ENCODE data around the gene NAV3. TPM values are rescaled to one million over a fixed set of nuclear protein-coding genes. Genes with fewer than 3 reads are reported as not detected.
A peak's percentile ranks its signal among the peaks of the same experiment; 100 is the strongest.

NAV3 gene
- polyA plus RNA-seq, 3 donors = 0.11 TPM; not detected in 2

DNA sequence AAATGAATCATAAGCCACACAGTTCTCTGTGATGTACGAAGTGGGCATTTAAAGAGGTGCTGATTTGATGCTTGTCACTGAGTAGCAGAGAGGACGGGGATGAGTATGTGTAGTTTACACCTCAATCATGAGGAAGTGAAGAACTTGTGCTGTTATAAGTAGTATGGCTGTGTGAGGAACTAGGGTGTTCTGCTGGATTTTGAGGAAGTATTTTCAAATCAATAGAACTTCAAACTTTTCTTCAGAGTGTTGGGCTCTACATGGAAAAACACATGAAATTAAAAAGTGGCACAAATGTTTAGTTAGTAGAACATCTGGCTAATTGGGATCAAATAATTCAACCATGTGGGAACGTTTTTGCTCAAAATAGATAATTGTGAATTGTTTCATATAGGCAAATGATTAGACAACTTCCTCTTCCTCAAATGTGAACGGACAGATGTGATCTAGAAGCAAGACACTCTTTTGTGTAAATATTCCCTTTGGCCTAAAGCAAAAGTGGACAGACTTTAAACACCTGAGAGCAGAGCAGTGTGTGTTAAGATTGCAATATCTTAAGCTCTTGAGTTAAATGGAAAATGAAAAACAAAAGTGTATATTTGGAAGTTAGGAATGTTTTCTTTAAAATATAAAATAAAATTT is 168.5 kb downstream of the NAV3 start:
- H3K4me3 Mint-ChIP-seq = peak overlapping the region in 1 of 2 donors; percentile 65
- H3K27ac ChIP-seq (ENCODE audit: low read depth in 1 of 2, low read length in 2 of 2) = peak overlapping the region in 1 of 2 donors; percentile 79
- peak overlapping the region; percentile 16 for H3K9ac ChIP-seq (ENCODE audit: insufficient read depth, low read length, poor library complexity, severe bottlenecking)
- peaks cover 19 to 28% of the 10 kb centered on the region in 2 donors for H3K4me1 ChIP-seq (ENCODE audit: control insufficient read depth in 1 of 2, insufficient read depth in 2 of 2, low read length in 2 of 2)
- DNase-seq = peak; percentile 52 to 74 (median 62)
- H2AFZ ChIP-seq (ENCODE audit: insufficient read depth, low read depth, low read length, poor library complexity, severe bottlenecking) = peak overlapping the region; percentile 24
- peak overlapping the region; percentile 20 to 79 (median 66) for H3K27ac Mint-ChIP-seq
- intact Hi-C loops (cut with micrococcal nuclease) = no loop called here
- H3K27me3 Mint-ChIP-seq (ENCODE audit: low read depth in 3 of 3) = no peaks in the 10 kb centered on the region
- peak overlapping the region; percentile 61 for H3K4me2 ChIP-seq (replicated peaks; ENCODE audit: extremely low read depth, low read length, poor library complexity, severe bottlenecking)
- no peaks in the 10 kb centered on the region for H3K27me3 ChIP-seq (ENCODE audit: control insufficient read depth in 2 of 2, insufficient read depth in 2 of 2, low read length in 2 of 2)
- peak overlapping the region in 1 of 3 experiments; percentile 54 for H3K4me3 ChIP-seq (replicated peaks in 1 of 3; ENCODE audit: low read depth in 2 of 3, low read length in 3 of 3)
- no peaks in the 10 kb centered on the region for H3K9me3 ChIP-seq (replicated peaks in 1 of 2; ENCODE audit: control insufficient read depth in 1 of 2, insufficient read depth in 1 of 2, low read length in 2 of 2)
- peaks cover 28% of the 10 kb centered on the region for H3K4me1 Mint-ChIP-seq
- H3K9me3 Mint-ChIP-seq = no peaks in the 10 kb centered on the region
- no peaks in the 10 kb centered on the region for H4K20me1 ChIP-seq (ENCODE audit: insufficient read depth, low read length)
- H3K36me3 Mint-ChIP-seq = no peaks in the 10 kb centered on the region
- whole genome bisulfite sequencing (ENCODE audit: insufficient coverage) = 0% methylated on average over 2 of the region's 4 CpGs
- TF ChIP-seq, protein P1, sequence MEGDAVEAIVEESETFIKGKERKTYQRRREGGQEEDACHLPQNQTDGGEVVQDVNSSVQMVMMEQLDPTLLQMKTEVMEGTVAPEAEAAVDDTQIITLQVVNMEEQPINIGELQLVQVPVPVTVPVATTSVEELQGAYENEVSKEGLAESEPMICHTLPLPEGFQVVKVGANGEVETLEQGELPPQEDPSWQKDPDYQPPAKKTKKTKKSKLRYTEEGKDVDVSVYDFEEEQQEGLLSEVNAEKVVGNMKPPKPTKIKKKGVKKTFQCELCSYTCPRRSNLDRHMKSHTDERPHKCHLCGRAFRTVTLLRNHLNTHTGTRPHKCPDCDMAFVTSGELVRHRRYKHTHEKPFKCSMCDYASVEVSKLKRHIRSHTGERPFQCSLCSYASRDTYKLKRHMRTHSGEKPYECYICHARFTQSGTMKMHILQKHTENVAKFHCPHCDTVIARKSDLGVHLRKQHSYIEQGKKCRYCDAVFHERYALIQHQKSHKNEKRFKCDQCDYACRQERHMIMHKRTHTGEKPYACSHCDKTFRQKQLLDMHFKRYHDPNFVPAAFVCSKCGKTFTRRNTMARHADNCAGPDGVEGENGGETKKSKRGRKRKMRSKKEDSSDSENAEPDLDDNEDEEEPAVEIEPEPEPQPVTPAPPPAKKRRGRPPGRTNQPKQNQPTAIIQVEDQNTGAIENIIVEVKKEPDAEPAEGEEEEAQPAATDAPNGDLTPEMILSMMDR (IDR thresholded peaks at IDR 0.05) = no peak
- no peaks in the 10 kb centered on the region for H3K36me3 ChIP-seq (replicated peaks in 1 of 2; ENCODE audit: control insufficient read depth in 1 of 2, insufficient read depth in 2 of 2, low read length in 2 of 2)
- no peaks in the 10 kb centered on the region for H3K79me2 ChIP-seq (ENCODE audit: insufficient read depth, low read length)

DNA sequence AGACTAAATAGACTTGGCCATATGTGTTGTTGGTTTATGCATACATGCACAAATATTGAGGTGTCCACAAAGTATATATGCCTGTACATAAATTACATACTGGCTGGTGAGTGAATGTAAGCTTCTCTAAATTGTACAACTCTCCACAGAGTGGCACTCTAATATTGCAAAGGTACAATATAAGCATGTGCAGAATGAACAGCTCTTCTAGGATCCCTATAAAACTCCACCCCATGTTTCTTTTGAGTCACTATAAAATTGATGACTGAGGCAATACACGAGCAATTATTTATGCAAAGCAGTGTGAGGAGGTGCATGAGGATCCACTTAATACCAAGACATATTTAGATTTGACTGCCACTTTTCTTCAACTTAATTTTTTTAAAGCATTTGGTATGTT is 172.2 kb downstream of the NAV3 start:
- Histone ChIP-seq H3K27ac (ENCODE audit: low read depth in 1 of 2, low read length in 2 of 2) (no peak overlapping the region), H3K9me3 (replicated peaks in 1 of 2; ENCODE audit: control insufficient read depth in 1 of 2, insufficient read depth in 1 of 2, low read length in 2 of 2) (no peaks in the 10 kb centered on the region), H3K36me3 (replicated peaks in 1 of 2; ENCODE audit: control insufficient read depth in 1 of 2, insufficient read depth in 2 of 2, low read length in 2 of 2) (no peaks in the 10 kb centered on the region), H4K20me1 (ENCODE audit: insufficient read depth, low read length) (no peaks in the 10 kb centered on the region), H3K27me3 (ENCODE audit: control insufficient read depth in 2 of 2, insufficient read depth in 2 of 2, low read length in 2 of 2) (no peaks in the 10 kb centered on the region), H3K4me3 (replicated peaks in 1 of 3; ENCODE audit: low read depth in 2 of 3, low read length in 3 of 3) (no peak overlapping the region), H3K4me2 (replicated peaks; ENCODE audit: extremely low read depth, low read length, poor library complexity, severe bottlenecking) (no peak overlapping the region), H3K79me2 (ENCODE audit: insufficient read depth, low read length) (no peaks in the 10 kb centered on the region), H3K4me1 (ENCODE audit: control insufficient read depth in 1 of 2, insufficient read depth in 2 of 2, low read length in 2 of 2) (peaks cover 35 to 41% of the 10 kb centered on the region in 2 donors), H2AFZ (ENCODE audit: insufficient read depth, low read depth, low read length, poor library complexity, severe bottlenecking) (no peak overlapping the region), H3K9ac (ENCODE audit: insufficient read depth, low read length, poor library complexity, severe bottlenecking) (no peak overlapping the region)
- no CpG with 5 or more reads among the region's 1 CpG for WGBS (ENCODE audit: insufficient coverage)
- Mint-ChIP-seq H3K4me3 (no peak overlapping the region), H3K27ac (no peak overlapping the region), H3K36me3 (no peaks in the 10 kb centered on the region), H3K4me1 (peaks cover 40% of the 10 kb centered on the region), H3K27me3 (ENCODE audit: low read depth in 3 of 3) (no peaks in the 10 kb centered on the region), H3K9me3 (peaks cover 0 to 3% (median 1%) of the 10 kb centered on the region in 7 donors)
- DNase-seq = no peak
- TF ChIP-seq, protein P1 (IDR thresholded peaks at IDR 0.05) = no peak
- intact Hi-C loops (cut with micrococcal nuclease) = no loop called here

Data from CD14-positive monocyte (primary cell).